ENCODE measurements around the gene CD96.
"Not testable (repeated sequence)": the region's sequence is repeated elsewhere in the genome, so short reads cannot be mapped to it uniquely, and the experiment has no call there.

The CD96 gene

GRCh38 chr3:111630638-111631037 lies 88.6 kb downstream of the CD96 start:
- DNase-seq, result not testable (repeated sequence)

- no peak for DNase-seq
Observed at GRCh38 chr3:111635403-111635802, 93.4 kb downstream of the CD96 start.

DNA sequence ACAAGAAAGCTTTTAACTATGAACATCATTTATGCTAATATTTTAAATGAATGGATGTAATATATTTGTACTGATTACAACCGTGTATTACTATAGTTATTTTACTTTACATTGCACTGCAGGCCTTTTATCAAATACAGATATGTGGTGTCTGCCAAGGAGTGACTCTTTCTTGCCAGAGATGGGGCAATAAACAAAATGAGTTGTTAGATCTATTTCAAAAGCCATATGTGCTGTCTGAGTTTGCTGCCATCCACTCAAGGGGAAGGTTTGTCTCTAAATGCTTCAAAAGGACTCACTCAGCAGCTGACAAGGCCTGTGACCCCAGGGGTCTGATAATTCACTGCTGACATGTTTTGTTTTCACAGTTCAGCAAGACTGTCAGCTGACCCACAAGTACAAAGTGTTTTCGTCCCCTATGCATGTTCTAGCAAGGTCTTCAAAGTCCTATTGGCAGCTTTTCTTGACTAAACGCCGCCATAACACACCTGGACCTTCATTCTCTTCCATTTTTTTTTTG lies 94.4 kb downstream of the CD96 start:
- DNase-seq, result no peak

GRCh38 chr3:111639316-111639715 lies 97.3 kb downstream of the CD96 start:
- DNase-seq, result no peak

DNA sequence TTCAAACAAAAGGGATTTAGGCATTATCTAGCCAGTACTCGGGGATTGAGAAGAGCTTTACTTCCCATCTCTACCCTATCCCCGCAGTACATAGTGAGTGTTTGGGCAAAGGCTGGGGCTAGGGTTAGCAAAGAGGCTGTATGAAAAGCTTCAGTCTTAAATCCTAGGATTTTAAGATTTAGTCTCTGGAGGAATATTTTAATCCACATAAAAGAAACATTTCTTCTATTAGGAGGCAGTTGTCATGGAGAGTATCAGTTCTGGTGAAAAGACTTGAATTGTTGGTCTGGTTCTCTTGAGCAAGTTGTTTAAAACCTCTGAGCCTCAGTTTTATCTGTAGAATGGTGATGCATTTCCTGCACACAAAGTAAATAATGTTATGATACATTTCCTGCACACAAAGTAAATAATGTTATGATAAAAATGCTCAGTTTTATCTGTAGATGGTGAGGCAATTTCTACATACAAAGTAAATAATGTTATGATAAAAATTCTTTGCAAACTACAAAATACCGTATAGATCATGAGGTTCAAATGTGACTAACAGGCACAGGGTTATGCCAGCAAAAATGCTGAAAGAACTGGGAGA lies 107.1 kb downstream of the CD96 start:
- no peak for DNase-seq

GRCh38 chr3:111650378-111651275 lies 108.6 kb downstream of the CD96 start:
- DNase-seq, result no peak

DNA sequence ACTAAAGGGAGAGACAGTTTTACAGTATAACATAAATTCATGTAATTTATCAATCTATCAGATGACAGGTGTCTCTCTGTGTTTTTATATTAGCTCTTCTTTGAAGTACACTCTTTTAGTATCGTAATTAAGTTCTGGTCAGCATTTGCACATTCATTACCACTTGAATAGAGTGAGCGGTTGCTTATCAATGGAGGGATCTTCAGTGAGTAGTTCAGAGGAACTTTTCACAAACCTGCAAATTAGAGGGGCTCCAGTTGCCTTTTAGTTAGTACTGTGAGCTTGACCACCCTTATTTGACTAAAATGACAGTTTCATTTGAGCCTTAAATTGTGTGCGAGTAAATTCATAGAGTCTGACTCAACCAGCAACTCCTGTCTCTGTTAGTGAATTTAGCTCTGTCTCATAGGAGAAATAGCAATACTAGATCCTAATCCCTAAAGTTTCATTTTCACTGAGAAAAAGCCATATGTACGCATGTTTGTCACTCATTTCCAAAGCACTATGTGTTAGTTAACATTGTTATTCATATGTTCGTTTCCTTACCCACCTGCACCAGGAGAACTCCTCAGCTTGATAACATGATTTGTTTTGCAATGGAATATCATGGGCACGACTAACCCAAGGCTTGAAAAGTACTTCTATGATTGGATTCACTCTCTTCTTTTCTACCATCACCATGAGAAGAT lies 110.6 kb downstream of the CD96 start:
- DNase-seq, result no peak

- DNase-seq, result no peak
Observed at GRCh38 chr3:111653766-111654165, 111.8 kb downstream of the CD96 start.

DNA sequence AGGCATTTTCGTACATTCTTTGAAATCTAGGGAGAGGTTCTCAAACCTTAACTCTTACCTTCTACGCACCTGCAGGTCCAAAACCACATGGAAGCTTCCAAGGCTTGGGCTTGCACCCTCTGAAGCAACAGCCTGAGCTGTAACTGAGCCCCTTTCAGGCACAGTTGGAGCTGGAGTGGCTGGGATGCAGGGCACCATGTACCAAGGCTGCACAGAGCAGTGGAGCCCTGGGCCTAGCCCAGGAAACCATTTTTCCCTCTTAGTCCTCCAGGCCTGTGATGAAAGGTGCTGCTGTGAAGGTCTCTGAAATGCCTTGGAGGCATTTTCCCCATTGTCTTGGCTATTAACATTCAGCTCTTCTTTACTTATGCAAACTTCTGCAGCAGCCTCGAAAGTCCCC lies 120.0 kb downstream of the CD96 start:
- no peak for DNase-seq

- peak in 1 of 3 donors; percentile 24 for DNase-seq
Observed at GRCh38 chr3:111662907-111663306, 120.9 kb downstream of the CD96 start.

DNA sequence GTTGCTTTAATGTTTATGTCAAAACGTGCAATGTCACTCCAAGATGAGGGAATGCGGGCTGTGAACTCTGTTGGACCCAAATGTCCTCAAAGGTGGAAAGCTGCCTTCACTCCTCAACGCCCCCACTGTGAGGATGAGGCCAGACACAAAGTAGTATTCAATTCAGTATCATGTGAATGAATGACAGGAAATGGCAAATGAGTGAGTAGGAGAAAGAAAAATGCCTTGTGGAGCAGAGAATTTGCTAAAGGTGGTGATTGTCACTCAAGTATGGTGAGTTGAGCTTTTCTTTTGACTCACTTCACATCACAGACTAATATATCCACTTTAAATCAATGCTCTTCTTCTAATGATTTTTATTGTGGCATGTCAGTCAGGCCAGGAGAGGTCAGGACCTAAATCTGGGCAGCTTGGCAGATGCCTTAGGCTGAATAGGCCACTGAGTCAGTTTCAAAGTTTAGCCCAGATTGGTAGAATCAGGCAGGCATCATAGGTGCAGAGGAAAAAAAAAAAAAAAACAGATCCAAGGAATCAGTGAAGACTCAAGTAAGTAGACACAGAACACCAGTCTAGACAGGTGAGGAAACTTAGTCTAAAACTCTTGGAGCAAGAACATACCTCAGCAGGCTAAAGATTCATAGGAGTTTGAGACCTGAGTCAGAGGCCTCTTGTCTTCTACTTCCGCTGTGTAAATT lies 124.2 kb downstream of the CD96 start:
- no peak for DNase-seq

- no peak for DNase-seq
Observed at GRCh38 chr3:111667170-111667569, 125.2 kb downstream of the CD96 start.

GRCh38 chr3:111667621-111668239 lies 125.7 kb downstream of the CD96 start:
- DNase-seq, result peak; percentile 89 to 97 (median 96)

GRCh38 chr3:111668326-111668725 lies 126.3 kb downstream of the CD96 start:
- no peak for DNase-seq

DNA sequence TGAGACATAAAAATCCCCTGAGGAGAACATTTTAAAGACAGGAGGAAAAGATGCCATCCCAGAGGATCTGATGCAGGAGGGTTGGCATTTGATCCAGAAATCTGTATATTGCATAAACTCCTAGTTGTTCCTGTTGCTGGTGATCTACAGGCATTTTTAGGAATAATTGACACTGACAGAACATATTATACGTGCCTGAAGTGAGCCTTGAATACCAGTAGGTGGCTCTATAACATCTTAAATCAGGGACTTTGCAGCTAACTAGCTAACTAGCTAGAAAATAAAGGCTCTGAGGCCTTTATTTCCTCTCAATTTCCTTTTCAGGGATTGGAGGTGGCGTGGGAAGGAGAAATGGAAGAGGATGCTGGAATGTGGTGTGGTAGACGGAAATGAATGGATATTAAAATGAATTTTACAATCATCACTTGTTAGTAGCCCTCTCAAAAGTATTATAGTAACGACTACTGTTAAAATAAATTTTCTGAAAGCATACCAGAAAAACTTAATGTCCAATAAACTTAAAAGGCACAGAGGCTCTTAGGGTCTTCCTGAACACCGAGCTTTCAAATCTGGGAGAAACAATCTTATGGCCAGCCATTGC lies 127.0 kb downstream of the CD96 start:
- peak; percentile 57 to 80 (median 78) for DNase-seq

GRCh38 chr3:111669926-111670630 lies 128.1 kb downstream of the CD96 start:
- DNase-seq, result no peak

- not testable (repeated sequence) for DNase-seq
Observed at GRCh38 chr3:111672461-111672860, 130.5 kb downstream of the CD96 start.

DNA sequence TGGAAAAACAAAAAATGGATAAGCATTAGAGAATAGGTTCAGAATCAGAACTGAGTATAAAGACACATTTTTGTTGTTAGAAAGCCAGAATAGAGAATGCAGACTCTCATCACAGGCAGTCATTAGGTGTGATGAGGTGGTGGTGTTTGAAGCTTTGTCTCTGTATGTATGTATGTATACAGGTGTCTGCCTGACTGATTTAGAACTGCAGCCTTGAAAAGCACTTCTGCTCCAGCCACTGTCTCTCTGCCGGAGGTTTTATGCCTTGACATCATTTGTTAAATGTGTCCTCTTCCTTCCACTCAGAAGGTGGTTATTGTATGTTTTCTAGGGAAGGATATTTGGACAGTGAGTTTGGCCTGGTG lies 133.8 kb downstream of the CD96 start:
- no peak for DNase-seq

GRCh38 chr3:111676211-111677006 lies 134.4 kb downstream of the CD96 start:
- no peak for DNase-seq

DNA sequence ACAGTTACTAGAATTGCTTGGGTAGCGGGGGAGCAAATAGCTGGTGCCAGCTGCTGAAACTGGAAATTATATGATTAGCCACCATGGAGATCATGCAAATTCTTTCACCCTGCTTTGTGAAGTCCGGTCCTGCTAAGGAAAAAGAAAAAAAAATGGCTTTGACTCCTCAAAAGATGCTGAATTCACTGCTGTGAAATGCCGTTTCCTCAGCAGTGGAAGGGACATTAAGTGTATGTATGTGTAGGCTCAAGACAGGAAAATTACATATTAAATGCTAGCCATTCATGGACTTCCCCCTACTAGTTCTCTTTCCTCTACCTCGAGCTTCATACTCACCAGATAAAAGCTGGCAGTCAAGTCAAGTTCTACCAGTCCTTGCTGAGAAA lies 135.0 kb downstream of the CD96 start:
- no peak for DNase-seq
